Bladder microvascular endothelial cell (primary cell): ENCODE results near the gene CYCS. TPM values are rescaled to one million over a fixed set of nuclear protein-coding genes. Genes with fewer than 3 reads are reported as not detected.

ENCODE experiments used
- total RNA-seq: library from RNA; depleted of rRNA; stranded (reverse); fragments of >200 nt; gene quantifications from 2 replicates; pipeline ENCODE4 v1.2.3, GENCODE V29; 2014

The CYCS gene
- 28.3 and 41.1 TPM in 2 replicates for total RNA-seq

GRCh38 chr7:25125137-25125946 is at the start of gene CYCS:
Gene CYCS (minus strand): TSS chr7:25125260. CDS start chr7:25124119, 1,141 bp downstream.

Other genes starting within 250 kb of the CYCS start
- 12.6 and 40.3 TPM in 2 replicates for gene OSBPL3, start 145.1 kb downstream of the CYCS start, total RNA-seq
- not detected in 2 replicates for gene NPVF, start 103.2 kb upstream of the CYCS start, total RNA-seq